ENCODE measurements around the gene SNED1.

Gene SNED1

DNA sequence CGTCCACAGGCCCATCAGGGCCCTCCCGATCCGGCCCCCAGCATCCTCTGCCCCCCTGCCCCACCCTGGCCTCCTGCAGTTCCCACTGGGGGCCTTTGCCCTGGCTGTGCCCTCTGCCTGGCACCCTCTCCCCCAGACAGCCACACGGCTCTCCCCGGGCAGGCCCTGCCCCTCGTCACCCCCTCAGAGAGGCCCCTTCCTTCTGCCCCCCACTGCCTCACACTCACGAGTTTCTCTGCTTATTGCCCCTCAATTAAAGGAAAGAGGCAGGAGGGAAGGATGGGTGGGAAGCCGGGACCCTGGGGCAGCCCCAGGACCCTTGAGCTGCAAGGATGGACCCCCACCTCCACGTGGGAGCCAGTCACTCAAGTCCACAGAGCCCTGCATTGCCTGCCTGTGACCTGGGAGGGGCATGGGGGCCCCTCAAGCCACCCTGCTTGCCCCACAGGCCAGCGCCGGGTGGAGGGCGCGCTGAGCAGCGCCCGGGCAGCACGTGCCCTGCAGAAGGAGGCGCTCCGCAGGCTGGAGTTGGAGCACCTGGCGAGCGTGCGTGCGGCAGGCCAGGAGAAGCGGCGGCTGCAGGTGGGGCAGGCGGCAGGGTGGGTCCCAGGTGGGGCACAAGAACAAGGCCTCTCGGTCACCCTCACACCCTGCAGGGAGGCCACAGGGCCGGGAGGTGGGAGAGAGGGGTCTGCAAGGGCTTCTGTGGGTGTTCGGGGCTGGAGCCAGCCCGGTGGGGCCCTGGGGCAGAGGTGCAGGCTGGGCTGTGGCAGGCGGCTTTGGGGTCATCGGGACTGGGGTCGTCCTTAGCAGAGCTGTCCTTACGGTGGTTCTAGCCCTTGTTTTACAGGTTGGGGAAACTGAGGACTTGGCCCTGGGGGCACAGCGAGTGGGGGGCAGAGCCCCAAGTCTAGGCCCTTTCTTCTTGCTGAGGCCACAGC lies 30.5 kb upstream of the SNED1 start:
- Histone ChIP-seq H3K4me1 (no peaks in the 10 kb centered on the region), H3K9me3 (no peaks in the 10 kb centered on the region), H3K36me3 (no peaks in the 10 kb centered on the region), H3K4me3 (ENCODE audit: low read depth, low read length) (no peak overlapping the region), H3K27me3 (no peaks in the 10 kb centered on the region)
- peak; percentile 8 for DNase-seq
- TF ChIP-seq, protein P1, sequence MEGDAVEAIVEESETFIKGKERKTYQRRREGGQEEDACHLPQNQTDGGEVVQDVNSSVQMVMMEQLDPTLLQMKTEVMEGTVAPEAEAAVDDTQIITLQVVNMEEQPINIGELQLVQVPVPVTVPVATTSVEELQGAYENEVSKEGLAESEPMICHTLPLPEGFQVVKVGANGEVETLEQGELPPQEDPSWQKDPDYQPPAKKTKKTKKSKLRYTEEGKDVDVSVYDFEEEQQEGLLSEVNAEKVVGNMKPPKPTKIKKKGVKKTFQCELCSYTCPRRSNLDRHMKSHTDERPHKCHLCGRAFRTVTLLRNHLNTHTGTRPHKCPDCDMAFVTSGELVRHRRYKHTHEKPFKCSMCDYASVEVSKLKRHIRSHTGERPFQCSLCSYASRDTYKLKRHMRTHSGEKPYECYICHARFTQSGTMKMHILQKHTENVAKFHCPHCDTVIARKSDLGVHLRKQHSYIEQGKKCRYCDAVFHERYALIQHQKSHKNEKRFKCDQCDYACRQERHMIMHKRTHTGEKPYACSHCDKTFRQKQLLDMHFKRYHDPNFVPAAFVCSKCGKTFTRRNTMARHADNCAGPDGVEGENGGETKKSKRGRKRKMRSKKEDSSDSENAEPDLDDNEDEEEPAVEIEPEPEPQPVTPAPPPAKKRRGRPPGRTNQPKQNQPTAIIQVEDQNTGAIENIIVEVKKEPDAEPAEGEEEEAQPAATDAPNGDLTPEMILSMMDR (IDR thresholded peaks at IDR 0.05; ENCODE audit: low read depth, low read length): no peak

DNA sequence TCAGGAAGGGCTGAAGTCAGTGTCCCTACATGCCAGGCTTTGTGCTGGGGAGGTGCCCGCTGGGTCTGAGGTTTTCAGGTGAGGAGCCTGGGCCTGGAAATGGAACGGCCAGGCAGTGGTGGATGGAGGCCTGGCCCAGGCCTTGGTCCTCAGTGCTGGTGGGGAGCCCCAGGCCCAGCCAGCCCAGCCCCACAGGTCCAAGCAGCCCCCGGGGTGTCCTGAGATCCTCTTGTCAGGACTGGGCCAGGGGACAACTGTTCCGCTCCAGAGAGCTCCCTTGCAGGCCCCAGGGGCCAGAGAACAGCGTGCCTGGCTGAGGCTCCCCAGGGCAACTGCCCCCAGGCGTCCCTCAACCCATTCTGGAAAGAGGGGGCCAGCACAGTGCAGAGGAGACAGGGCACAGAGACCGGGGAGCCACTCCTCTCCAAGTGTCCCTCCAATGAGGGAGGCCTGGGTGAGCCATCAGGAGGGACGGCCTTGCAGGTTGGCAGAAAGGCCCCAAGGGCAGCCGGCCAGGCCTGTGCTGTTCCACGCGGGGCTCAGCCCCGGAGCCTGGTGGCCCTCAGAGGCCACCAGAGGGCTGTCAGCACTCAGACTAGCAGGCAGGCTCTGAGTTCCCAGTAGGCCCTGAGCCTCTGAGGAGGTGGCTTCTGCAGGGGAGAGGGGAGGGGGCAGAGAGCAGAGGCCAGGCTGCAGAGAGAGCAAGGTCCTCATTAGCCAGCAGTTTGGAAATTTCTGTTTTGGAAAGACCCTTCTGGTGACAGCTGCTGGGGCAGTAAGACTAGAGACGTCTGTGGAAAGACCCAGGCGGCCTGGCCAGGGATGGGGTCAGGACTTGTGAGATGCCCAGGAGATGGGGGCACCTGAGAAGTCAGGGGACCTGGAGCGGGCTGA lies 29.4 kb upstream of the SNED1 start:
- Histone ChIP-seq H3K27me3 (no peaks in the 10 kb centered on the region), H3K4me1 (no peaks in the 10 kb centered on the region), H3K4me3 (ENCODE audit: low read depth, low read length) (no peak overlapping the region), H3K9me3 (no peaks in the 10 kb centered on the region), H3K36me3 (no peaks in the 10 kb centered on the region)
- DNase-seq: peak; percentile 56
- TF ChIP-seq, protein P1 (IDR thresholded peaks at IDR 0.05; ENCODE audit: low read depth, low read length): peak; percentile 36; the same call in 1 of the 2 replicates

DNA sequence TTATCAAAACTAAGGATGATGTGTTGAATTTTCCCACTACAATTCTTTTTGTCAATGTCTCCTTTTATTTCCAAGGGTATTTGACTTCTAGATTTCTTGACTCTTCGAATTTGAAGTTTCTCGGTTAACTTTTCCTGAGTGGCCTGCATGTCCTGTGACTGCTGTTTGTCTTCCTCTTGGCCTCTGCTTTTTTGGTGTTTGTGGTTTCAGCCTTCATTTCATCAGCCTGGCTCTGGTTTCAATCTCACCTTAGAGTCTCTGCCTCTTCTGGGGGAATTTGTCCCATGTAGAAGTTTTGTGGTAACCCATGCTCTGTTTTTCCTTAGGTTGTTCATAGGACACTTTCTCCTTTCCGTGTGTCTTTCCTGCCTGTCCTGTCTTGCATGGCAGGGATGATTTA lies 28.3 kb upstream of the SNED1 start:
- no peaks in the 10 kb centered on the region for H3K27me3 ChIP-seq
- no peaks in the 10 kb centered on the region for H3K9me3 ChIP-seq
- H3K36me3 ChIP-seq: no peaks in the 10 kb centered on the region
- TF ChIP-seq, protein P1 (IDR thresholded peaks at IDR 0.05; ENCODE audit: low read depth, low read length): no peak
- no peak overlapping the region for H3K4me3 ChIP-seq (ENCODE audit: low read depth, low read length)
- no peaks in the 10 kb centered on the region for H3K4me1 ChIP-seq
- no peak for DNase-seq

DNA sequence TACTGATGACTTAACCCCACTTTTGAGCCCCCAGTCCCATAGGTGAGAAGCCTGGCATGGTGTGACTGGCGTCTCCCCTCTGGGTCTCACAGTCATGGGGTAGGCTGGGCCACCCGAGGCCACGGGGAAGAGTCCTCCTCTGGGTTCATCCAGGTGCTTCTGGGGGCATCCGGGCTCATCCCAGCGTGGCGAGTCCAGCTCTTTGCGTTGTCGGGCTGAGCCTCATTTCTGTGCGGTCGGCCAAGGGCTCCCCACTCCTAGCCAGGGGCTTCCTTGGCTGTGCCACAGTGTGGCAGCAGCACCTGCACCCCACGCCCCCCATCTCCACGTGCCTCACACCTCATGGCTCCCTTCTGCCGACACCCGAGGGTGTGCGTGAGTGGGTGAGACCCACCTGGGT lies 27.6 kb upstream of the SNED1 start:
- DNase-seq: no peak
- Histone ChIP-seq H3K36me3 (no peaks in the 10 kb centered on the region), H3K4me1 (no peaks in the 10 kb centered on the region), H3K9me3 (no peaks in the 10 kb centered on the region), H3K4me3 (ENCODE audit: low read depth, low read length) (no peak overlapping the region), H3K27me3 (no peaks in the 10 kb centered on the region)
- TF ChIP-seq, protein P1 (IDR thresholded peaks at IDR 0.05; ENCODE audit: low read depth, low read length): no peak

DNA sequence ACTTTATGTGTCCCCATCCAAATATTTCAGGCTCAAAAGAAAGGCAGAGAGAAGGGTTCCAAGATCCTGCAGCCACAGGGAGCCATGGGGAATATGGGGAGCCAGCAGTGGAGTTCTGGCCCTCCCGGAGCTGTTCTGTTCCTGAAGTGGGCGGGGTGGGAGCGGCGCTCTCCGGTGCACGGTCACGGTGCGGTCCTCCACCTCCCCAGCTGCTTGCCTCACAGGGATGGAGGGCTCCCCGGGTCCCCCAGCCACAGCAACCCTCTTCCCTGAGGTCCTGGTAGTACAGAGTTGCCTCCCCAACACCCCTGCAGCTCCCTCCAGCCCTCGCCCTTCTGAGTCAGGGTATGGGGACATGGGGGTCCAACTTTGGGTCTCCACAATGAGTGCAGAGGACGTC lies 26.2 kb upstream of the SNED1 start:
- H3K4me1 ChIP-seq: no peaks in the 10 kb centered on the region
- TF ChIP-seq, protein P1 (IDR thresholded peaks at IDR 0.05; ENCODE audit: low read depth, low read length): no peak
- H3K36me3 ChIP-seq: no peaks in the 10 kb centered on the region
- no peak overlapping the region for H3K4me3 ChIP-seq (ENCODE audit: low read depth, low read length)
- no peaks in the 10 kb centered on the region for H3K27me3 ChIP-seq
- DNase-seq: no peak
- H3K9me3 ChIP-seq: no peaks in the 10 kb centered on the region
